ENCODE measurements around the gene CCNH. TPM values are rescaled to one million over a fixed set of nuclear protein-coding genes. Genes with fewer than 3 reads are reported as not detected.

The CCNH gene
- total and polyA plus RNA-seq, 9 of the 15 experiments (the other 6 are each of a cell fraction or from before 2014, with no cell fraction given), result 100 to 213 (median 150) TPM

GRCh38 chr5:87412630-87413342 lies at the start of gene CCNH (continued):
- TF ChIP-seq, protein P1, sequence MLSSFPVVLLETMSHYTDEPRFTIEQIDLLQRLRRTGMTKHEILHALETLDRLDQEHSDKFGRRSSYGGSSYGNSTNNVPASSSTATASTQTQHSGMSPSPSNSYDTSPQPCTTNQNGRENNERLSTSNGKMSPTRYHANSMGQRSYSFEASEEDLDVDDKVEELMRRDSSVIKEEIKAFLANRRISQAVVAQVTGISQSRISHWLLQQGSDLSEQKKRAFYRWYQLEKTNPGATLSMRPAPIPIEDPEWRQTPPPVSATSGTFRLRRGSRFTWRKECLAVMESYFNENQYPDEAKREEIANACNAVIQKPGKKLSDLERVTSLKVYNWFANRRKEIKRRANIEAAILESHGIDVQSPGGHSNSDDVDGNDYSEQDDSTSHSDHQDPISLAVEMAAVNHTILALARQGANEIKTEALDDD (IDR thresholded peaks at IDR 0.05), result no peak
- TF ChIP-seq HCFC1 (IDR thresholded peaks at IDR 0.05; ENCODE audit: low read depth, low read length) (peak; percentile 76), POLR2A (conservative IDR thresholded peaks at IDR 0.05) (peak; percentile 92), ZBTB7A (IDR thresholded peaks at IDR 0.05; ENCODE audit: borderline replicate concordance, control insufficient read depth, low read depth, low read length) (peak; percentile 70; the same call in 1 of the 2 replicates), ZNF583 (CRISPR knock-in tag; IDR thresholded peaks at IDR 0.05) (no peak), POLR2G (IDR thresholded peaks at IDR 0.05; ENCODE audit: low read depth, low read length) (peak; percentile 90), NR0B1 (IDR thresholded peaks at IDR 0.05; ENCODE audit: partially characterized antibody) (no peak), PRDM10 (IDR thresholded peaks at IDR 0.05; ENCODE audit: partially characterized antibody) (peak; percentile 4), SRF (CRISPR knock-in tag; IDR thresholded peaks at IDR 0.05) (no peak; a peak in 1 of 4 replicates), COPS2 (conservative IDR thresholded peaks at IDR 0.05) (no peak)
- TF ChIP-seq, protein P2, sequence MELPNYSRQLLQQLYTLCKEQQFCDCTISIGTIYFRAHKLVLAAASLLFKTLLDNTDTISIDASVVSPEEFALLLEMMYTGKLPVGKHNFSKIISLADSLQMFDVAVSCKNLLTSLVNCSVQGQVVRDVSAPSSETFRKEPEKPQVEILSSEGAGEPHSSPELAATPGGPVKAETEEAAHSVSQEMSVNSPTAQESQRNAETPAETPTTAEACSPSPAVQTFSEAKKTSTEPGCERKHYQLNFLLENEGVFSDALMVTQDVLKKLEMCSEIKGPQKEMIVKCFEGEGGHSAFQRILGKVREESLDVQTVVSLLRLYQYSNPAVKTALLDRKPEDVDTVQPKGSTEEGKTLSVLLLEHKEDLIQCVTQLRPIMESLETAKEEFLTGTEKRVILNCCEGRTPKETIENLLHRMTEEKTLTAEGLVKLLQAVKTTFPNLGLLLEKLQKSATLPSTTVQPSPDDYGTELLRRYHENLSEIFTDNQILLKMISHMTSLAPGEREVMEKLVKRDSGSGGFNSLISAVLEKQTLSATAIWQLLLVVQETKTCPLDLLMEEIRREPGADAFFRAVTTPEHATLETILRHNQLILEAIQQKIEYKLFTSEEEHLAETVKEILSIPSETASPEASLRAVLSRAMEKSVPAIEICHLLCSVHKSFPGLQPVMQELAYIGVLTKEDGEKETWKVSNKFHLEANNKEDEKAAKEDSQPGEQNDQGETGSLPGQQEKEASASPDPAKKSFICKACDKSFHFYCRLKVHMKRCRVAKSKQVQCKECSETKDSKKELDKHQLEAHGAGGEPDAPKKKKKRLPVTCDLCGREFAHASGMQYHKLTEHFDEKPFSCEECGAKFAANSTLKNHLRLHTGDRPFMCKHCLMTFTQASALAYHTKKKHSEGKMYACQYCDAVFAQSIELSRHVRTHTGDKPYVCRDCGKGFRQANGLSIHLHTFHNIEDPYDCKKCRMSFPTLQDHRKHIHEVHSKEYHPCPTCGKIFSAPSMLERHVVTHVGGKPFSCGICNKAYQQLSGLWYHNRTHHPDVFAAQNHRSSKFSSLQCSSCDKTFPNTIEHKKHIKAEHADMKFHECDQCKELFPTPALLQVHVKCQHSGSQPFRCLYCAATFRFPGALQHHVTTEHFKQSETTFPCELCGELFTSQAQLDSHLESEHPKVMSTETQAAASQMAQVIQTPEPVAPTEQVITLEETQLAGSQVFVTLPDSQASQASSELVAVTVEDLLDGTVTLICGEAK (IDR thresholded peaks at IDR 0.05), result peak; percentile 74
- TF ChIP-seq, protein P2 (CRISPR knock-in tag; IDR thresholded peaks at IDR 0.05), result no peak

All from K562 (cell line).